Heart left ventricle (tissue), 16 donors: ENCODE results near the gene SH3BGRL3. TPM values are rescaled to one million over a fixed set of nuclear protein-coding genes. Genes with fewer than 3 reads are reported as not detected.

ENCODE experiments used
- ATAC-seq, 4 donors: fragments of 200-7000 bp; cut with Tn5 transposase; one replicate each; pipeline ENCODE4 v1.9.1; 2020 to 2022; ENCODE audit warnings: moderate library complexity in 4 of 4, mild to moderate bottlenecking in 3 of 4, moderate number of reproducible peaks in 1 of 4
- DNase-seq, 5 donors: peaks; one replicate each; pipeline ENCODE4 v3.0.0-alpha.2; 2020
- H3K27ac ChIP-seq, 12 donors: fragments of 200-600 bp; sonication (generic) in 4 of 12; one replicate each; pipeline versions ENCODE4 v1.5.0 to v1.8.0; 2016 to 2022; ENCODE audit warnings: mild to moderate bottlenecking in 2 of 12
- H3K27me3 ChIP-seq, 9 donors: fragments of 200-600 bp; sonication (generic) in 2 of 9; one replicate each; pipeline versions ENCODE4 v1.5.1 to v1.8.0; 2016 to 2022; ENCODE audit warnings: mild to moderate bottlenecking in 3 of 9
- H3K36me3 ChIP-seq, 9 donors: fragments of 200-600 bp; sonication (generic) in 2 of 9; one replicate each; pipeline versions ENCODE4 v1.5.0 to v1.8.0; 2018 to 2022; ENCODE audit warnings: mild to moderate bottlenecking in 2 of 9
- H3K4me1 ChIP-seq, 12 donors: fragments of 200-600 bp; sonication (generic) in 4 of 12; one replicate each; pipeline versions ENCODE4 v1.5.0 to v1.8.0; 2016 to 2022; ENCODE audit warnings: mild to moderate bottlenecking in 3 of 12
- H3K4me3 ChIP-seq, 12 donors: fragments of 200-600 bp; sonication (generic) in 4 of 12; one replicate each; pipeline versions ENCODE4 v1.5.0 to v1.8.0; 2017 to 2022; ENCODE audit warnings: mild to moderate bottlenecking in 9 of 12, moderate library complexity in 4 of 12
- H3K9me3 ChIP-seq, 12 donors: fragments of 200-600 bp; sonication (generic) in 4 of 12; one replicate each; pipeline versions ENCODE4 v1.5.0 to v1.8.0; 2016 to 2022; ENCODE audit warnings: mild to moderate bottlenecking in 1 of 12
- POLR2A ChIP-seq, 2 donors: fragments of 450-650 bp; IDR thresholded peaks; one replicate each; pipeline ENCODE4 v1.6.1; 2017; ENCODE audit warnings: antibody characterized with exemption in 2 of 2, mild to moderate bottlenecking in 2 of 2, moderate library complexity in 2 of 2
- WGBS, 4 donors: extraction: QIAGEN DNeasy Blood & Tissue Kit in 2 of 4; methylation state at CpG; one replicate each; pipeline versions ENCODE4 v1.1.5 to v1.1.7; 2013 to 2018; 5-methylcytosine and 5-hydroxymethylcytosine counted together
- intact Hi-C, 10 donors: fragments of 100-400 bp; cut with DNase I; formaldehyde crosslinking; loops; one replicate each; pipeline versions ENCODE4 v1.11.1 to v1.14.2; 2022
- polyA plus RNA-seq, 2 donors: library from polyadenylated mRNA; stranded (reverse); fragments of 200-250 nt; gene quantifications; one replicate each; pipeline ENCODE4 v1.2.3, GENCODE V29; 2013
- total RNA-seq, 9 donors: library from RNA; depleted of rRNA in 2 of 9; stranded (reverse); fragments of >200 nt in 2 of 9; fragmentation: NEBNext Ultra II Directional in 3 of 9; extraction: Animal tissue kit (Norgen Biotek cat#: 25700) in 3 of 9; gene quantifications; one replicate each; pipeline versions ENCODE4 v1.1.0 to v1.2.4, GENCODE V29; 2016 to 2023
- TF ChIP-seq, protein P1 (sequence below), 12 donors: fragments of 200-600 bp; sonication (generic) in 4 of 12; IDR thresholded peaks; one replicate each; pipeline versions ENCODE4 v1.5.0 to v1.8.0; 2018 to 2022; ENCODE audit warnings: antibody characterized with exemption in 12 of 12, mild to moderate bottlenecking in 5 of 12
- donor health status: ischemic (EF 13 %, LVEDD 7.1; RV severe dilation, severe dysfunction).
- donor health status: healthy with polysubstance abuse.
- donor health status: DM: no; HTN: yes; CAD: no.
- donor health status: DM: no; HTN: no; CAD: no.
- donor health status: ischemic (EF 25% LVEDD 6.9; RV normal size, moderate dysfunction).
- donor health status: ischemic (EF 25% LVEDD 5.7; RV mildly dilated, moderate dysfunction).
- donor health status: healthy.
- donor health status: DM: yes; HTN: yes; CAD: no.
- donor health status: ischemic (EF 35%, LVEDD 5.7; RV mildly dilated, moderate dysfunction).
- donor health status: nonischemic (EF 11% LVEDD 7.7; RV severe dilation, severe dysfunction).
- donor health status: DM: yes; HTN: yes; CAD: no.
- donor health status: PGD.
- donor health status: ischemic (EF 29% LVEDD 5.4; RV normal size, mild dysfunction).
- donor health status: nonischemic (EF 23%, LVEDD 6.1; RV moderate dilation, normal function).

The SH3BGRL3 gene
- total and polyA plus RNA-seq, 11 donors = 22.4 to 234 (median 43.8) TPM

DNA sequence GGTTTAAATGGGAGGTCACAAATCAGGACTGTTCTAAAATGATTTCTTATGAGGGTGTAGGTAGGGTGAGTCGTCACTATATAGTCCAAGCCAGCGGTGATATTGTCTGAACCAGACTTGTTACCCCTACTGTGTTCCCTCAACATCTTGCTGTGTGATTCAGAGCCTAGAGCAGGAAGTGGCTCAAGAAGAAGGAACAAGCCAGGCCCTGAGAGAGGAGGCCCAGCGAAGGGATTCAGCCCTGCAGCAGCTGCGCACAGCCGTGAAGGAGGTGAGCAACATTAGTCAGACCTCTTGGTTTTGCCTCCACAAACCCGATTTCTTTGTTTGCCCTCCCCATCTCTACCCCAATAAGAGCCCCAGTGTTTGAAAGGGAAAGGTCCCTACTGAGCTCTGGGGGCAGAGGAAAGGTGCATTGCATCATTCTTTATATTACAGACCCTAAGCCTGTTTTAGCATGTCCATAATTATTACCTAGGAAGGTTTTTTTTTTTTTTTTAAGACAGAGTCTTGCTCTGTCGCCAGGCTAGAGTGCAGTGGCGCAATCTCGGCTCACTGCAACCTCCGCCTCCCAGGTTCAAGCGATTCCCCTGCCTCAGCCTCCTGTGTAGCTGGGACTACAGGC, 5.0 kb upstream of the SH3BGRL3 start:
- intact Hi-C loops = loop anchor here in 6 of 10 donors (1.0 to 5.0 kb wide), 5 partner anchors 46 to 163 kb away; partner anchors contain the start of genes C1orf232 (in 2 of the 6), ZNF593 (in 2 of the 6) and PDIK1L (in 1 of the 6)
- 76 to 87% (median 83%) methylated on average over 11 of the region's 11 CpGs for WGBS, 4 donors
- no peak overlapping the region for H3K4me3 ChIP-seq
- no peak for ATAC-seq
- peaks cover 8 to 60% (median 49%) of the 10 kb centered on the region in 12 donors for H3K4me1 ChIP-seq
- TF ChIP-seq POLR2A (IDR thresholded peaks at IDR 0.05) = no peak
- no peaks in the 10 kb centered on the region for H3K27me3 ChIP-seq
- H3K36me3 ChIP-seq = peaks cover 0 to 70% (median 49%) of the 10 kb centered on the region in 9 donors
- DNase-seq = peak in 1 of 5 donors; percentile 57
- H3K9me3 ChIP-seq = no peaks in the 10 kb centered on the region
- peak overlapping the region in 11 of 12 donors; percentile 75 to 98 (median 86) for H3K27ac ChIP-seq

- peak; percentile 66 to 82 (median 76) for ATAC-seq
- intact Hi-C loops = loop anchor here in 8 of 10 donors (1.0 to 5.0 kb wide), 5 partner anchors 45 to 164 kb away; partner anchors contain the start of genes C1orf232 (in 2 of the 8), ZNF593 (in 2 of the 8) and PDIK1L (in 1 of the 8)
- no peaks in the 10 kb centered on the region for H3K27me3 ChIP-seq
- no peaks in the 10 kb centered on the region for H3K9me3 ChIP-seq
- TF ChIP-seq, protein P1, sequence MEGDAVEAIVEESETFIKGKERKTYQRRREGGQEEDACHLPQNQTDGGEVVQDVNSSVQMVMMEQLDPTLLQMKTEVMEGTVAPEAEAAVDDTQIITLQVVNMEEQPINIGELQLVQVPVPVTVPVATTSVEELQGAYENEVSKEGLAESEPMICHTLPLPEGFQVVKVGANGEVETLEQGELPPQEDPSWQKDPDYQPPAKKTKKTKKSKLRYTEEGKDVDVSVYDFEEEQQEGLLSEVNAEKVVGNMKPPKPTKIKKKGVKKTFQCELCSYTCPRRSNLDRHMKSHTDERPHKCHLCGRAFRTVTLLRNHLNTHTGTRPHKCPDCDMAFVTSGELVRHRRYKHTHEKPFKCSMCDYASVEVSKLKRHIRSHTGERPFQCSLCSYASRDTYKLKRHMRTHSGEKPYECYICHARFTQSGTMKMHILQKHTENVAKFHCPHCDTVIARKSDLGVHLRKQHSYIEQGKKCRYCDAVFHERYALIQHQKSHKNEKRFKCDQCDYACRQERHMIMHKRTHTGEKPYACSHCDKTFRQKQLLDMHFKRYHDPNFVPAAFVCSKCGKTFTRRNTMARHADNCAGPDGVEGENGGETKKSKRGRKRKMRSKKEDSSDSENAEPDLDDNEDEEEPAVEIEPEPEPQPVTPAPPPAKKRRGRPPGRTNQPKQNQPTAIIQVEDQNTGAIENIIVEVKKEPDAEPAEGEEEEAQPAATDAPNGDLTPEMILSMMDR (IDR thresholded peaks at IDR 0.05) = peak; percentile 63 to 85 (median 77)
- TF ChIP-seq POLR2A (IDR thresholded peaks at IDR 0.05) = no peak
- WGBS, 4 donors = 17 to 30% (median 21%) methylated on average over 3 of the region's 3 CpGs
- H3K36me3 ChIP-seq = peaks cover 0 to 62% (median 40%) of the 10 kb centered on the region in 9 donors
- peak overlapping the region in 11 of 12 donors; percentile 75 to 98 (median 86) for H3K27ac ChIP-seq
- peak overlapping the region in 1 of 12 donors; percentile 0 for H3K4me3 ChIP-seq
- DNase-seq = peak; percentile 83 to 87 (median 85)
- H3K4me1 ChIP-seq = peaks cover 8 to 64% (median 54%) of the 10 kb centered on the region in 12 donors
These were observed 4.1 kb upstream of the SH3BGRL3 start for GRCh38 chr1:26275580-26276431.

DNA sequence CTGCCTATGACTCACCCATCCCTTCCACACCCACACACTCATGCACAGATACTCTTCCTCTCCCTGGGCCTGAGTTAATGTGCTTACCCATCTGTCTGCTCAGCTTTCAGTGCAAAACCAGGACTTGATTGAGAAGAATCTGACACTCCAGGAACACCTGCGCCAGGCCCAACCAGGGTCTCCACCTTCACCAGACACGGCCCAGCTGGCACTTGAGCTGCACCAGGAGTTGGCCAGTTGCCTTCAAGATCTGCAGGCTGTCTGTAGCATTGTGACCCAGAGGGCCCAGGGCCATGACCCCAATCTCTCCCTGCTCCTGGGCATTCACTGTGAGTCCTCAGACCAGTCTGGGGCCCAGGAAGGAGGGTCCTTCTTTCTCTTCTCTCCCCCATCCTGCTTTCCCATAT, 3.5 kb upstream of the SH3BGRL3 start:
- Histone ChIP-seq H3K4me3 (peak overlapping the region in 1 of 12 donors; percentile 10), H3K27ac (peak overlapping the region in 11 of 12 donors; percentile 75 to 98 (median 86)), H3K36me3 (peaks cover 0 to 61% (median 39%) of the 10 kb centered on the region in 9 donors), H3K4me1 (peaks cover 8 to 70% (median 60%) of the 10 kb centered on the region in 12 donors), H3K27me3 (no peaks in the 10 kb centered on the region), H3K9me3 (no peaks in the 10 kb centered on the region)
- DNase-seq = peak in 1 of 5 donors; percentile 30
- TF ChIP-seq, protein P1 (IDR thresholded peaks at IDR 0.05) = no peak
- no peak for TF ChIP-seq POLR2A (IDR thresholded peaks at IDR 0.05)
- intact Hi-C loops = loop anchor here in 4 of 10 donors (1.0 to 5.0 kb wide), 5 partner anchors 44 to 164 kb away; partner anchors contain the start of genes C1orf232 (in 2 of the 4), ZNF593 (in 2 of the 4) and PDIK1L (in 1 of the 4)
- 45 to 79% (median 62%) methylated on average over 2 of the region's 2 CpGs for WGBS, 4 donors
- no peak for ATAC-seq

GRCh38 chr1:26277261-26277661, 2.6 kb upstream of the SH3BGRL3 start:
- no peak overlapping the region for H3K4me3 ChIP-seq
- DNase-seq (peak in 1 of 5 donors; percentile 14), ATAC-seq (no peak)
- H3K27me3 ChIP-seq = no peaks in the 10 kb centered on the region
- H3K36me3 ChIP-seq = peaks cover 0 to 53% (median 36%) of the 10 kb centered on the region in 9 donors
- H3K9me3 ChIP-seq = no peaks in the 10 kb centered on the region
- intact Hi-C loops = loop anchor here in 3 of 10 donors (2.0 to 5.0 kb wide), 4 partner anchors 44 to 165 kb away; partner anchors contain the start of genes C1orf232 (in 2 of the 3), ZNF593 (in 2 of the 3) and PDIK1L (in 1 of the 3)
- TF ChIP-seq, protein P1 (IDR thresholded peaks at IDR 0.05) = no peak
- TF ChIP-seq POLR2A (IDR thresholded peaks at IDR 0.05) = no peak
- WGBS, 4 donors = 49 to 70% (median 64%) methylated on average over 3 of the region's 3 CpGs
- H3K4me1 ChIP-seq = peaks cover 8 to 77% (median 65%) of the 10 kb centered on the region in 12 donors
- peak overlapping the region in 9 of 12 donors; percentile 82 to 98 (median 93) for H3K27ac ChIP-seq
